Measurements from ENCODE around the gene PDCD11. TPM values are rescaled to one million over a fixed set of nuclear protein-coding genes. Genes with fewer than 3 reads are reported as not detected.

PDCD11 gene
- total RNA-seq, 4 donors from 2014 or later, result 26.4 to 38.3 (median 29.3) TPM

DNA sequence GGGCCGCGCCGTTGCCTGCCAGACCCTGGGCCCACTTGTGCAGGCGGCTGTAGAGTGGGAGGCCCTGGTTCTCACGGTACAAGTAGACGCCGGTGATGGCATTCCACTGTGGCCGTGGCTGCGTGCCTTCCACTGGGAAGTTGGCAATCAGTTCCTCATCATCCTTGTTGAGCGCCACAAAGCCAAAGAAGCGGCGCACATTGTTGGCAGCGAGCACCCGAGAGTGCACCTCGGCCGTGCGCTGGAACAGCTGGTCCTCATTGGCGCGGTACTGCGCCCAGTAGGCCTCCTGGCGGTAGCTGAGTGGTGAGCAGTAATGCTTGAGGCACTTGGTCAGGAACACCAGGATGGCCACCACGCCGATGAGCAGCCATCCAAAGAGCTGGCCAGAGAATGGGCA, 50.8 kb downstream of the PDCD11 start:
- no peaks in the 10 kb centered on the region for H3K9me3 ChIP-seq
- WGBS, result 83% methylated on average over 11 of the region's 23 CpGs
- peak overlapping the region; percentile 87 for H3K27ac ChIP-seq
- TF ChIP-seq, protein P1, sequence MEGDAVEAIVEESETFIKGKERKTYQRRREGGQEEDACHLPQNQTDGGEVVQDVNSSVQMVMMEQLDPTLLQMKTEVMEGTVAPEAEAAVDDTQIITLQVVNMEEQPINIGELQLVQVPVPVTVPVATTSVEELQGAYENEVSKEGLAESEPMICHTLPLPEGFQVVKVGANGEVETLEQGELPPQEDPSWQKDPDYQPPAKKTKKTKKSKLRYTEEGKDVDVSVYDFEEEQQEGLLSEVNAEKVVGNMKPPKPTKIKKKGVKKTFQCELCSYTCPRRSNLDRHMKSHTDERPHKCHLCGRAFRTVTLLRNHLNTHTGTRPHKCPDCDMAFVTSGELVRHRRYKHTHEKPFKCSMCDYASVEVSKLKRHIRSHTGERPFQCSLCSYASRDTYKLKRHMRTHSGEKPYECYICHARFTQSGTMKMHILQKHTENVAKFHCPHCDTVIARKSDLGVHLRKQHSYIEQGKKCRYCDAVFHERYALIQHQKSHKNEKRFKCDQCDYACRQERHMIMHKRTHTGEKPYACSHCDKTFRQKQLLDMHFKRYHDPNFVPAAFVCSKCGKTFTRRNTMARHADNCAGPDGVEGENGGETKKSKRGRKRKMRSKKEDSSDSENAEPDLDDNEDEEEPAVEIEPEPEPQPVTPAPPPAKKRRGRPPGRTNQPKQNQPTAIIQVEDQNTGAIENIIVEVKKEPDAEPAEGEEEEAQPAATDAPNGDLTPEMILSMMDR (IDR thresholded peaks at IDR 0.05), result no peak
- no peak for TF ChIP-seq EP300 (IDR thresholded peaks at IDR 0.05)
- TF ChIP-seq POLR2A (IDR thresholded peaks at IDR 0.05), result no peak
- no peak for TF ChIP-seq POLR2AphosphoS5 (IDR thresholded peaks at IDR 0.05)
- DNase-seq (ENCODE audit: low spot score in 2 of 2), result no peak
- peaks cover 73% of the 10 kb centered on the region for H3K4me1 ChIP-seq
- peaks cover 62% of the 10 kb centered on the region for H3K36me3 ChIP-seq
- no peaks in the 10 kb centered on the region for H3K27me3 ChIP-seq
- H3K4me3 ChIP-seq, result no peak overlapping the region

DNA sequence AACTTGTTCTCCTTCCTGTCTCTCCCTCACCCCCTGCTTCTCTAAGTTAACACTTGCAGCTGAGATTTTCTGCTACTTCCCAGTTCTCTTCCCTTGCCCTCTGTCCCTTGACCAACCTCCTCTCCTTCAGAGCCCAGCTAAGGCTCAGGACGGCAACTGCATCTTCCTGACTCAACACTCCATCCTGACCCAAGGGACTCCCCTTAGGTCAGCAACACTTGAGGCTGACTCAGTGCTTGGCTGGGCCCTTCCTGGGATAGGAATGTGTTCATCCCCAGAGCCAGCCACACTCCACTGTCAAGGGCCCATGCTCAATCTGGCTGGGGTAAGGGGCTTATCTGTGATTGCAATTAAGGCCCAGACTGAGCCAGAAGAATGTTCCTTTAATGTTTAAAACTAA, 52.3 kb downstream of the PDCD11 start:
- Histone ChIP-seq H3K27ac (peak overlapping the region; percentile 87), H3K4me1 (peaks cover 80% of the 10 kb centered on the region), H3K4me3 (peak overlapping the region; percentile 58), H3K27me3 (no peaks in the 10 kb centered on the region), H3K36me3 (peaks cover 48% of the 10 kb centered on the region), H3K9me3 (no peaks in the 10 kb centered on the region)
- TF ChIP-seq POLR2AphosphoS5 (IDR thresholded peaks at IDR 0.05), result no peak
- TF ChIP-seq POLR2A (IDR thresholded peaks at IDR 0.05), result no peak
- TF ChIP-seq, protein P1 (IDR thresholded peaks at IDR 0.05), result no peak
- no peak for TF ChIP-seq EP300 (IDR thresholded peaks at IDR 0.05)
- DNase-seq (ENCODE audit: low spot score in 2 of 2), result no peak
- 48% methylated on average over 1 of the region's 1 CpG for WGBS

DNA sequence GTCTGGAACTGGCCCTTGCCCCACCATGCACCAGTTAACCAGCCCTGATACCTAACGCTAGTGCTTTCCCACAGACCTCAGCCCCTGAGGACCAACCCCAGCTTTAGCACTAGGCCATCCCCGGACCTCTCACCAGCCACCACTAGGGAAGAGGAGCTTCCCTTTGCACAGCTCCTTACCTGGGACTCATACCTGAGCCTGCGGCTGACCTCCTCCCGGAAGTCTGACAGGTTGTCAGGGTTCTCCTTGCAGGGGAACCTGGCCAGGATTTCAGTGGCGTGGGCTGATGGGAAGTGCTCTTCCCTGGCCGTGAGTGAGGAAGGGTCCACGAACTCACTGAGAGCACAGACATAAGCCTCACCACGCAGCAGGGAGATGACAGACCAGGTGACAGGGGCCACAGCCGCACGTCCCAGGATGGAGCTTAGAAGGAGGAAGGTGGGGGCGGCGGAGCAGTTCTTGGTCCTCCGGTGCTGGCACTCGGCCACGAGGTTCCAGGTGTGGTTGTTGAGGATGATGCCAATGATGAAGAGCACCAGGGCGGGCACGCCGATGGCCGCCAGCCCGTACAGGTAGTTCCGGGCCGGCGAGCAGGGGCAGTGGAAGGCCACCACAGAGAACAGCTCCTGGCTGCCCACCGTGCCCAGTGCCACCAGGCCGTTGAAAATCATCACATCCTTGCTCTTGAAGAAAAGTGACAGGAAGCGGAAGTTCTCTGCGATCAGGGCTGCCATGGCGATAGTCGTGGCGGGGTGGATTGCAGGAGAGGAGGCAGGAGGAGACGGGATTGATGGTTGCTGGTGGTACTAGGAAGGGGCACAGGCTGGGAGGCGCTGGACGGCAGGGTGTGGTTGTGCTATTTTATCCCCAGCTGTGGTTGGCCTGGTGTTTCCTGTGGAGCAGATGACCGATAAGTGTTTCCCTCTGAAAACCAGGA, 53.0 kb downstream of the PDCD11 start:
- WGBS, result 75% methylated on average over 30 of the region's 34 CpGs
- peak overlapping the region; percentile 58 for H3K4me3 ChIP-seq
- TF ChIP-seq, protein P1 (IDR thresholded peaks at IDR 0.05), result no peak
- TF ChIP-seq POLR2AphosphoS5 (IDR thresholded peaks at IDR 0.05) (no peak), EP300 (IDR thresholded peaks at IDR 0.05) (no peak)
- DNase-seq (ENCODE audit: low spot score in 2 of 2), result no peak
- H3K36me3 ChIP-seq, result peaks cover 40% of the 10 kb centered on the region
- H3K4me1 ChIP-seq, result peaks cover 79% of the 10 kb centered on the region
- H3K27ac ChIP-seq, result peak overlapping the region; percentile 87
- no peaks in the 10 kb centered on the region for H3K9me3 ChIP-seq
- no peaks in the 10 kb centered on the region for H3K27me3 ChIP-seq

DNA sequence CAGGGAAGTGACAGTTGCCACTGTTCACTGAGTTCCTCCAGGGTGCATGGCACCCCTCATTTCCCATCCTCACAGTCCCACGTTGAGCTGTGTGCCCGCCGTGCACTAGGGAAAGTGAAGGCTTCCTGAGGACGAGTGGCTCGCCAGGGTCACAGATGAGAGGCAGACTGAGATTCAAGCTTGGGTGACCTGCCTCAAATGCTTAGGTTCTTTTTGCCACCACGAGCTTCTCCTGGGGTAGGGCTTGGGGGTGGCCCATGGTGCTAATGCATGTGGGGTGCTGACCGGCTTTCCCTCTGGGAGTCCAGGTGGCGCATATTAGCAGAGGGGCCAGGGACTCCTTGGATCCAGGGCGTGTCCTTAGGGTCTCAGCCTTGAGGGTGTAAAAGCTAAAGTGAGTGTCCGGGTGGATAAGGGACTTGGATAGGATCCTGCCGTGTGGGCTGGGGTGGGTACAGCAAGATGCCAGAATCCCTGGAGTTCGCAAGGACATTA, 53.8 kb downstream of the PDCD11 start:
- H3K27me3 ChIP-seq, result no peaks in the 10 kb centered on the region
- H3K9me3 ChIP-seq, result no peaks in the 10 kb centered on the region
- peak overlapping the region; percentile 87 for H3K27ac ChIP-seq
- no peak for DNase-seq (ENCODE audit: low spot score in 2 of 2)
- H3K36me3 ChIP-seq, result peaks cover 33% of the 10 kb centered on the region
- no peak for TF ChIP-seq POLR2A (IDR thresholded peaks at IDR 0.05)
- TF ChIP-seq, protein P1 (IDR thresholded peaks at IDR 0.05), result no peak
- no peak for TF ChIP-seq POLR2AphosphoS5 (IDR thresholded peaks at IDR 0.05)
- peaks cover 74% of the 10 kb centered on the region for H3K4me1 ChIP-seq
- H3K4me3 ChIP-seq, result peak overlapping the region; percentile 58
- 78% methylated on average over 11 of the region's 12 CpGs for WGBS

DNA sequence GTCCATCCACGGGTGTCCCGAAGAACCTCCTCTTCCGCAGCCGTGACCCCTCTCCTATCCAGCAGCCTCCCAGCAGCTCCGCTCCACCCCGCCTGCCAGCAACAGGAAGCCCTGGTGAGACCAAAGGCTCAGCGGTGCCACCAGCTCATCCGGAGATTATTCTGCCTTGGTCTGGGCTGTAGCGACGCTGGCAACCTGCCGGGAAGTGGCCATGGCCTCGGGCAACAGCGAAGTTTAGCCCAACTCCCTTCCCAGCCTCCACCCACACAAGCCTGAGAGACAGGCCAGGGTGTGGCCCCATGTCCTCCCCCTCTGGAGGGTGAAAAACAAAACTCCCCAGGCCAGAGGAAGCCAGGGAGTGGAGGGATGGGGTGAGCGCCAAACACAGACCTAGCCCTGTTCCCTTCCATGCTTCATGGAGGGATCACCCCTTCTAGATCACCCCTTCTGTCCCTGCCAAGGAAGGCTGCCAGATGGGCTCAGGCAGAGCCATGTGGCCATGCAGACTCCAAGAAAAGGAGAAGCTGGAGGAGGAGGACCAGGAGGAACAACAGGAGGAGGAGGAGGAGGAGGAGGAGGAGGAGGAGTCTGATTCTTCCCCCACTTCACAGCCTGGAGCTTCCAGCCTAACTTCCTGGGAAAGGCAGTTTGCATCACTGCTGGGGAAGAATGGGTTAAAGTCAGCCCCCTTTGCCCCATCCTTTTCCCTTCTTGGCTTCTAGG, 54.8 kb downstream of the PDCD11 start:
- H3K4me1 ChIP-seq, result peaks cover 66% of the 10 kb centered on the region
- peaks cover 23% of the 10 kb centered on the region for H3K36me3 ChIP-seq
- H3K27ac ChIP-seq, result peak overlapping the region; percentile 87
- H3K4me3 ChIP-seq, result peak overlapping the region; percentile 58
- no peaks in the 10 kb centered on the region for H3K9me3 ChIP-seq
- WGBS, result 19% methylated on average over 8 of the region's 14 CpGs
- peak in 1 of 2 donors; percentile 86 for DNase-seq (ENCODE audit: low spot score in 2 of 2)
- H3K27me3 ChIP-seq, result no peaks in the 10 kb centered on the region
- no peak for TF ChIP-seq POLR2A (IDR thresholded peaks at IDR 0.05)
- no peak for TF ChIP-seq POLR2AphosphoS5 (IDR thresholded peaks at IDR 0.05)
- no peak for TF ChIP-seq EP300 (IDR thresholded peaks at IDR 0.05)
- TF ChIP-seq, protein P1 (IDR thresholded peaks at IDR 0.05), result no peak

All from suprapubic skin (tissue), 4 donors.